GM21717 (cell line): ENCODE data around the gene ANO6.
A peak's percentile ranks its signal among the peaks of the same experiment; 100 is the strongest.

ENCODE experiments used
- ATAC-seq: cut with Tn5 transposase; IDR thresholded peaks from one replicate; pipeline ENCODE4 v1.9.1; 2021; ENCODE audit warnings: mild to moderate bottlenecking, moderate library complexity; ENCODE audit not compliant: unreplicated experiment

ANO6 gene

DNA sequence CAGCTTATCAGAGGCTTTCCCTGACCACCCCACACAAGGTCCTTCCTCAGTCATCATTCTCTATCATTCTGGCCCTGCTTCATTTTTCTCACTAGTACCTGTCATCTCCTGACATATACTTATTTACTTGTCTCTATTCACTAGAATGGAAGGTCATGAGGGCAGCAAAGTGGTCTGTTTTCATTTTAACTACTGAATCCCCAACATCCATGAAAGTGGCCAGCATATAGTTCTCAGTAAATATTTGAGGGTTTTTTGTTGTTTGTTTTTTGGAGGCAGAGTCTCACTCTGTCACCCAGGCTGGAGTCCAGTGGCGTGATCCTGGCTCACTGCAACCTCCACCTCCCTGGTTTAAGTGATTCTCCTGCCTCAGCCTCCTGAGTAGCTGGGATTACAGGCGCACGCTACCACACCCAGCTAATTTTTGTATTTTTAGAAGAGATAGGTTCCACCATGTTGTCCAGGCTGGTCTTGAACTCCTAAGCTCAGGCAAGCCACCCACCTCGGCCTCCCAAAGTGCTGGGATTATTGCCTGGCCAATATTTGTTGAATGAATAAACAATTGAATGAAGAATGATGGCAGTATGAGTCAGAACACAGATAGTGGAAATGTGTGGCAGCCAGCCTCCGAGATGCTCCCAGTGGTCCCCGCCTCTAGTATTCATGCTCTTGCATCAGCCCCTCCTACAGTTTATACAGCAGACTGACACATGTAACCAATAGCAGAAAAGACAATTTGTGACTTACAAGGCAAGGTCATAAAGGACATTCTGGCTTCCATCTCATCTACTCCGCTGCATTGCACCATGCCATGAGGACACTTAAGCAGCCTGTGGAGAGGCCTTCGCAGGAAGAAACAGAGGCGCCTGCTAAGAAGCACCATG lies 7.0 kb upstream of the ANO6 start:
- no peak for ATAC-seq

DNA sequence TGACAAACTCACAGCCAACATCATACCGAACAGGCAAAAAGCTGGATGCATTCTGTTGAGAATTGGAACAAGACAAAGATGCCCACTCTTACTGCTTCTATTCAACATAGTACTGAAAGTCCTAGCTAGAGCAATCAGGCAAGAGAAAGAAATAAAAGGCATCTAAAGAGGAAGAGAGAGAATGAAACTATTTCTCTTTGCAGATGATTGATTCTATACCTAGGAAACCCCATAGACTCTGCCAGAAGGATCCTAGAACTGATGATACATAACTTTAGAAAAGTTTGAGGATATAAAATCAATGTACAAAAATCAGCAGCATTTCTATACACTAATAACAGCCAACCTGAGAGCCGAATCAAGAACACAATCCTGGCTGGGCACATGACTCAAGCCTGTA lies 6.1 kb upstream of the ANO6 start:
- ATAC-seq, result no peak

DNA sequence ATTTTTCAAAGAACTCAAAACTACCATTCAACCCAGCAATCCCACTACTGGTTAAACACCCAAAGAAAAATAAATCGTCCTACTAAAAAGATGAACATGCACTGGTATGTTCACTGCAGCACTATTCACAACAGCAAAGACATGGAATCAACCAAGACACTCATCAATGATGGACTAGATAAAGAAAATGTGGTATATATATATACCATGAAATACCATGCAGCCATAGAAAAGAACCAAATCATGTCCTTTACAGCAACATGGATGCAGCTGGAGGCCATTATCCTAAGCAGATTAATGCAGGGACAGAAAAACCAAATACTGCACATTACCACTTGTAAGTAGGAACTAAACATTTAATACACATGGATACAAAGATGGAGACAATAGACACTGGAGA lies 3.8 kb upstream of the ANO6 start:
- no peak for ATAC-seq

- no peak for ATAC-seq
Measured at GRCh38 chr12:45213107-45213506, 2.8 kb upstream of the ANO6 start.

- no peak for ATAC-seq
Measured at GRCh38 chr12:45214071-45214470, 1.8 kb upstream of the ANO6 start.

- ATAC-seq, result no peak
Measured at GRCh38 chr12:45214749-45215418, 1.0 kb upstream of the ANO6 start.

GRCh38 chr12:45216230-45216982 lies 511 bp downstream of the ANO6 start:
- ATAC-seq, result peak; percentile 40

DNA sequence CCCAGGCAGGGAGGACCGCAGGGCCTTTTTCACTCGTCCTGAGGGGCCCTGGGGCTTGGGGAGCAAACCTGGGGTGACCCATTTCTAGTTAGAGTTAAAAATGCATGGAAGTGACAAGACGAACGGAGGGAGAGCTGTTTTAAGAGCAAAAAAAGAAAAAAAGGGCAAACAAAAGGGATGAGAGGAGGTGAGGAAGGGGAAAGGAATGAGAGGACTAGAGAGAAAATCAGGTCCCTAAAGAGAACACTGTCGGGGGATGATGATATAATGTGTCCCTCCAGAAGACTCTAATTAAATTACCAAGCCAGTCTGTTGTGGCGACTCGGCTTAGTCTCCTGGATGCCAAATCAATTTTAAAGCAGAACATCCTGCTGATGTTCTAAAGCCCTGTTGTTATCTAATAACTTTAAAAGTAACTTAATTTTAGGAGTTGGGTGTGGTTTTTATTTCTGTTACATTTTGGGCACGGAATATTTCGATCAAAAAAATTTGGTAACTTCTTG lies 1.1 kb downstream of the ANO6 start:
- no peak for ATAC-seq

DNA sequence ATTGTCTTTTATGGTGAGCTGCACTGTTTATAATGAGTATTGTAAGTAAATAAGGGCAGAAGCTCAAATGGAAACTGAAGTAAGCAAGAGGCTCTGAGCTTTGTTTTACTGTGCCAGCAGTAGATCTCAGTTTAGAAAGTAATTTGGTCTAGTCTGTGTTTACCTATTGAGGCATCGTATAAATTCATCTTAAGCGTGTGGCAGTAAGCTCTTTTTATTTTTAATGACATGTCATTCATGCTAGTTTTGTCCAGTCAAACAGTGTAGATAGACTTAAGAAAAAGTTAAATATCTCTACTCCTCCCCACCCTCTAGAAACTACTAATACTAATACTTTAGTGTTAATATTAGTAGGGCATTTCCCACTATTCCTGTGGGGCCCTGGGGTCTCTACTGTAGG lies 2.0 kb downstream of the ANO6 start:
- ATAC-seq, result no peak

- ATAC-seq, result no peak
Measured at GRCh38 chr12:45219621-45220020, 3.7 kb downstream of the ANO6 start.

- no peak for ATAC-seq
Measured at GRCh38 chr12:45220363-45220931, 4.6 kb downstream of the ANO6 start.

- no peak for ATAC-seq
Measured at GRCh38 chr12:45220969-45221368, 5.1 kb downstream of the ANO6 start.

DNA sequence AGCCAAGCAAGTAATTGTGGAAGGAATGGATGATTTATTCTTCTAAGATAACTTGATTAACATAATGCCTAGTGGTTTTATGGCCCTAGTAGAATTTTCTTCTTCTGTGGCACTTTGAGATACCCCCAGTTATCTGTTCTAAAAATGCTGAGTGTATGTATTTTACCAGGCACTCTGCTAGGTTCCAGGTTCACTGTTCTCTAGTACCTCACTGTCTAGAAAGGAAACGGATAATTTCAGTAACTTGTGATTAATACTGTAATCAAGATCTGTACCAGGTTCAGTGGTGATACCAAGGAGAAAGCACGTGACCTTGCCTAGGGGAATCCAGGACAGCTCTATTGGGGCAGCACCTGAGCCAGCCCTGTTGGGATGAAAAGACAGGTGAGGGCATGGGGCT lies 8.0 kb downstream of the ANO6 start:
- no peak for ATAC-seq

GRCh38 chr12:45224311-45224710 lies 8.4 kb downstream of the ANO6 start:
- ATAC-seq, result no peak

GRCh38 chr12:45226021-45226420 lies 10.1 kb downstream of the ANO6 start:
- no peak for ATAC-seq

DNA sequence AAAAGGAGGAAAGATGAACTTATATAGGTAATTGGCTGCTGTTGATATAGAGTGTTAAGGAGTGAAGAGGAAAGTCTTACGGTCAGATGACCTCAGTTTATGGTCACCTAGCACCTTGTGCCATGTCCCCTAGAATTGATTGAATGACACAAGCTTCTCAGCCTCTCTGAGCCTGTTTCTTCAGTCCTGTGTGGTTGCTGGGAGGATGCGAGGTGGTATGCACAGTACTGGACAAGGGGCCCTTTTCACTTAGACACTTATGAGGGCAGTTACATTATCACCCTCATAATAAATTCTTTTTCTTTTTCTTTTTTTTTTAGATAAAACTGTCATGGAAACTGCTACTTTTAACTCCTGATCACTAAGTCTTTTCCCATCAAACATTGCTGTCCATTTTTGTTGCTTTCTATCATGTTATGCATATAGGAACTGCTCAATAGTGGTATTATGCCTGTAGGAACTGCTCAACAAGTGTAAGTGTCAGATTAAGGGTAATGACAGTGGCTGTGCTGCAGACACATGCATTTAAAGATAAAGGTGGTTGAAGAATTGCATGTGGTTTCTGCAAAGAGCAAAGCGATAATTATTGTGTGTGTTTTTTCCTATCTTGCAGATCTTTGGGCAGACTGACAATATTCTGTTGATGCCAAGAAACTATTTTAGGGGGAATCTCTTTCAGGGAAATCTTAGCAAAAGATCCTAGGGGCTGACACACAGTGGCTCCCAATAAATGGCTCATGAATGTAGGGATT lies 11.6 kb downstream of the ANO6 start:
- ATAC-seq, result no peak

GRCh38 chr12:45231515-45232145 lies 15.7 kb downstream of the ANO6 start:
- ATAC-seq, result no peak

DNA sequence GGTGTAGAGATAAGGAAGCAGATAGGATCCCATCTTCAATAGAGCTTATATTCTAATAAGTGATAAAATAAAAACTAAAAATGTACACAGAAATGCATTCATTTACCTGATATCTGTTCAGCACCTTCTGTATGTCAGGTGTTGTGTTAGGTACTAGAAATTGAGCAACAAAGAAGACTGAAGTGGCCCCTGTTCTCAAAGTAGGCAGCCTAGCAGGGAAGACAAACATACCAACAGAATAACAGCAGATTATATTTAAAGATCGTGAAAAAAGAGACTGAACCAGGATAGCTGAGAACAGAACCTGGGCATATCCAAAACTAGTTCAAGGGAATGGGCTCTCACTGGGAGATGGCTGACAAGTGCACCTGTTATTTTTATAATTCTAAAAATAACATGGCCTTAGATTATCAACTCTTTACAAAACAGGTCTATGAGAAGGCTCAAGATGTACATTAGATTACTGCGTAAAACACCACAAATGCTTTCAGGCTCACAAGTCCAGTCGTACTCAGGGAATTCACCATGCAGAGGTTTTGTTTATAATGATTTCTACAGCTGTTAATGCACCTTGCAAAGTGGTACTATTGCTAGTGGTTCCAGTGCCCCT lies 16.4 kb downstream of the ANO6 start:
- ATAC-seq, result no peak

GRCh38 chr12:45232756-45233372 lies 17.0 kb downstream of the ANO6 start:
- ATAC-seq, result peak; percentile 56
